ENCODE results near the gene RALGPS1.

DNA sequence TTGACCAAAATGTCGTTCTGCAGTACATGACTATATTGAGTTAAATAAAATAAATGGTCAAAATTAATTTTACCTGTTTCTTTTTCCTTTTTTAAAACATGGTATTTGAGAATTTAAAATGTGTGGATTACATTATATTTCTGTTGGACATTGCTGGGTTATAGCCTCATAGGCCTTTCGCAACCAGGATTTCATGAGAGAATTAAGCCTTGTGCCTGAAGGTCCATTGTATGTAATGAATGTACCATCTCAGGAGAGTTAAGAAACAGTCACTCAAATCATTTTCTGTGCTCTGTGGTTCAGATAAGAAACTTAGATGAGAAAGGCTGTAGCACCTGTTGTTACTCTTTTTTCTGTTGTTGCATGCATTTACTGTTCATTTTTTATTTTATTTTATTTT lies 104.4 kb downstream of the RALGPS1 start:
- TF ChIP-seq ZNF830 (tag by site-specific recombination; IDR thresholded peaks at IDR 0.05; ENCODE audit: low read depth) (no peak), ZNF311 (tag by site-specific recombination; IDR thresholded peaks at IDR 0.05; ENCODE audit: borderline replicate concordance) (no peak), ZNF449 (tag by site-specific recombination; IDR thresholded peaks at IDR 0.05) (no peak), TRIM28 (IDR thresholded peaks at IDR 0.05; ENCODE audit: borderline replicate concordance, low read length) (no peak), ZNF707 (tag by site-specific recombination; IDR thresholded peaks at IDR 0.05) (no peak), ZNF777 (tag by site-specific recombination; IDR thresholded peaks at IDR 0.05; ENCODE audit: borderline replicate concordance) (no peak), ZBTB1 (tag by site-specific recombination; IDR thresholded peaks at IDR 0.05) (no peak), ZNF561 (tag by site-specific recombination; IDR thresholded peaks at IDR 0.05; ENCODE audit: borderline replicate concordance) (no peak), YY1 (tag by site-specific recombination; IDR thresholded peaks at IDR 0.05) (no peak), ZSCAN23 (tag by site-specific recombination; IDR thresholded peaks at IDR 0.05) (no peak), MZF1 (tag by site-specific recombination; IDR thresholded peaks at IDR 0.05; ENCODE audit: borderline replicate concordance) (no peak), REST (tag by site-specific recombination; IDR thresholded peaks at IDR 0.05) (no peak)
- TF ChIP-seq, protein P1, sequence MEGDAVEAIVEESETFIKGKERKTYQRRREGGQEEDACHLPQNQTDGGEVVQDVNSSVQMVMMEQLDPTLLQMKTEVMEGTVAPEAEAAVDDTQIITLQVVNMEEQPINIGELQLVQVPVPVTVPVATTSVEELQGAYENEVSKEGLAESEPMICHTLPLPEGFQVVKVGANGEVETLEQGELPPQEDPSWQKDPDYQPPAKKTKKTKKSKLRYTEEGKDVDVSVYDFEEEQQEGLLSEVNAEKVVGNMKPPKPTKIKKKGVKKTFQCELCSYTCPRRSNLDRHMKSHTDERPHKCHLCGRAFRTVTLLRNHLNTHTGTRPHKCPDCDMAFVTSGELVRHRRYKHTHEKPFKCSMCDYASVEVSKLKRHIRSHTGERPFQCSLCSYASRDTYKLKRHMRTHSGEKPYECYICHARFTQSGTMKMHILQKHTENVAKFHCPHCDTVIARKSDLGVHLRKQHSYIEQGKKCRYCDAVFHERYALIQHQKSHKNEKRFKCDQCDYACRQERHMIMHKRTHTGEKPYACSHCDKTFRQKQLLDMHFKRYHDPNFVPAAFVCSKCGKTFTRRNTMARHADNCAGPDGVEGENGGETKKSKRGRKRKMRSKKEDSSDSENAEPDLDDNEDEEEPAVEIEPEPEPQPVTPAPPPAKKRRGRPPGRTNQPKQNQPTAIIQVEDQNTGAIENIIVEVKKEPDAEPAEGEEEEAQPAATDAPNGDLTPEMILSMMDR (tag by site-specific recombination; IDR thresholded peaks at IDR 0.05), result no peak
